ENCODE data around the gene GRB2. TPM values are rescaled to one million over a fixed set of nuclear protein-coding genes. Genes with fewer than 3 reads are reported as not detected.
"Not testable (repeated sequence)": the region's sequence is repeated elsewhere in the genome, so short reads cannot be mapped to it uniquely, and the experiment has no call there.

The GRB2 gene
- total RNA-seq, 1 donor from 2014 or later = 65.7 TPM

GRCh38 chr17:75445296-75445695 is 39.8 kb upstream of the GRB2 start:
- TF ChIP-seq CTCF (IDR thresholded peaks at IDR 0.05) = no peak
- peaks cover 7 to 31% of the 10 kb centered on the region in 2 donors for H3K4me1 ChIP-seq
- H3K36me3 ChIP-seq = no peaks in the 10 kb centered on the region
- H3K27me3 ChIP-seq = no peaks in the 10 kb centered on the region
- no peaks in the 10 kb centered on the region for H3K9me3 ChIP-seq
- no peak overlapping the region for H3K4me3 ChIP-seq
- H3K27ac ChIP-seq = peak overlapping the region; percentile 92 to 98
- DNase-seq (ENCODE audit: low spot score in 2 of 2) = no peak
- intact Hi-C loops (cut with DNase I) = no loop called here

- H3K36me3 ChIP-seq = no peaks in the 10 kb centered on the region
- H3K4me3 ChIP-seq = no peak overlapping the region
- no peaks in the 10 kb centered on the region for H3K27me3 ChIP-seq
- peaks cover 7 to 34% of the 10 kb centered on the region in 2 donors for H3K4me1 ChIP-seq
- DNase-seq (ENCODE audit: low spot score in 2 of 2) = no peak
- intact Hi-C loops (cut with DNase I) = loop anchor here (5.0 kb wide), 1 partner anchor 35 kb away; no protein-coding TSS in a partner anchor
- TF ChIP-seq CTCF (IDR thresholded peaks at IDR 0.05) = no peak
- no peaks in the 10 kb centered on the region for H3K9me3 ChIP-seq
- H3K27ac ChIP-seq = peak overlapping the region; percentile 92 to 98
Measured at GRCh38 chr17:75442168-75443103, 37.0 kb upstream of the GRB2 start.

GRCh38 chr17:75440738-75441448 is 35.4 kb upstream of the GRB2 start:
- no peaks in the 10 kb centered on the region for H3K9me3 ChIP-seq
- peak overlapping the region; percentile 92 to 98 for H3K27ac ChIP-seq
- no peaks in the 10 kb centered on the region for H3K36me3 ChIP-seq
- no peak overlapping the region for H3K4me3 ChIP-seq
- peaks cover 7 to 34% of the 10 kb centered on the region in 2 donors for H3K4me1 ChIP-seq
- intact Hi-C loops (cut with DNase I) = loop anchor here (5.0 kb wide), 1 partner anchor 36 kb away; no protein-coding TSS in a partner anchor
- H3K27me3 ChIP-seq = no peaks in the 10 kb centered on the region
- no peak for DNase-seq (ENCODE audit: low spot score in 2 of 2)
- no peak for TF ChIP-seq CTCF (IDR thresholded peaks at IDR 0.05)

GRCh38 chr17:75439287-75439686 is 33.8 kb upstream of the GRB2 start:
- no peak overlapping the region for H3K27ac ChIP-seq
- intact Hi-C loops (cut with DNase I) = no loop called here
- H3K4me3 ChIP-seq = no peak overlapping the region

GRCh38 chr17:75437404-75437803 is 31.9 kb upstream of the GRB2 start:
- DNase-seq (ENCODE audit: low spot score in 2 of 2); H3K36me3 ChIP-seq; H3K4me3 ChIP-seq; H3K27me3 ChIP-seq; H3K27ac ChIP-seq; intact Hi-C loops (cut with DNase I); H3K9me3 ChIP-seq: not testable (repeated sequence)
- peaks cover 0 to 11% of the 10 kb centered on the region in 2 donors for H3K4me1 ChIP-seq

More at GRCh38 chr17:75439287-75439686, 33.8 kb upstream of the GRB2 start:
- H3K9me3 ChIP-seq = no peaks in the 10 kb centered on the region
- H3K4me1 ChIP-seq = peaks cover 7 to 27% of the 10 kb centered on the region in 2 donors
- no peaks in the 10 kb centered on the region for H3K27me3 ChIP-seq
- TF ChIP-seq CTCF (IDR thresholded peaks at IDR 0.05) = no peak
- no peaks in the 10 kb centered on the region for H3K36me3 ChIP-seq
- no peak for DNase-seq (ENCODE audit: low spot score in 2 of 2)

- DNase-seq (ENCODE audit: low spot score in 2 of 2) = not testable (repeated sequence)
Measured at GRCh38 chr17:75434433-75434832, 29.0 kb upstream of the GRB2 start.

More at GRCh38 chr17:75434433-75434832, 29.0 kb upstream of the GRB2 start:
- H3K27ac ChIP-seq; H3K9me3 ChIP-seq; intact Hi-C loops (cut with DNase I); H3K27me3 ChIP-seq; H3K4me3 ChIP-seq; H3K36me3 ChIP-seq: not testable (repeated sequence)
- peaks cover 3 to 13% of the 10 kb centered on the region in 2 donors for H3K4me1 ChIP-seq

Measured in ascending aorta (tissue), 2 donors.